Uterus (tissue), 2 donors: ENCODE measurements around the gene SLC35F1.

Source experiments
- POLR2A ChIP-seq, 2 donors: fragments of 450-650 bp; IDR thresholded peaks; one replicate each; pipeline ENCODE4 v1.6.1; 2016; ENCODE audit warnings: antibody characterized with exemption in 2 of 2, mild to moderate bottlenecking in 1 of 2, moderate library complexity in 1 of 2
- TF ChIP-seq, protein P1 (sequence below), 4 experiments: fragments of 200-600 bp in 2 of 4; fragments of 450-650 bp in 2 of 4; sonication (generic) in 2 of 4; IDR thresholded peaks; one replicate each; pipeline ENCODE4 v1.5.1; 2016 to 2019; ENCODE audit warnings: antibody characterized with exemption in 4 of 4, mild to moderate bottlenecking in 2 of 4, moderate library complexity in 1 of 4

DNA sequence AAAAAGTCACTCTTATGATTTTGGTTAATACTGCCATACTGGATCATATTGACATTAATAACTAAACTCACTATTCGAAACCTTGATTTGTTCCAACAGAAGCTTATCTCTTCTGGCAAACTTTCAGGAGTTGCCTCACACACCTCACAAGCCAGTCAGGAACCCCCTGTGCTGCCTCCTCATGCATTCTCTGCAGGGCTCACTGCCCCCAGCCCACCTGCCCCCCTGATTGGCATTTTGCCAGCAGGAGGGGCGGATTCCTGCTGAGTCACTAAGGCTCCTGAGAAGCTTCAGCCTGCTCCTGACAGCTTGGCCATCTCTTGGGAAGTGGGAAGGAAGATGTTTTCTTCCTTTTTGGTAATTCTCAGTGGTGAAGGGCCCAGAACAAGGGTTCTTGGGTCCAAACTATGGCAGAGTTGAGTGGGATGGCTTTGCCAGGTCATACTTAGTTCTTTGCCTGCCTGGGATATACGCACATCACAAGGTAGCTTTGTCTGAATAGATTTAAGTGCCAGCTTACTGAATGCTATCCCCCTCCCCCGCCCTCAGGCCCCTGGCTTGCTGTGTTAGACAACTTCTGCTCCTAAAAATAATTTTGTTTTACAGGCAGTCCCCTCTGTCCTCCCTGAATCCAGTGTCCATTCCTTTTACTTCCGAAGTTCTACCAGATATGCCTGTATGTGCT is 31.4 kb downstream of the SLC35F1 start:
- TF ChIP-seq, protein P1, sequence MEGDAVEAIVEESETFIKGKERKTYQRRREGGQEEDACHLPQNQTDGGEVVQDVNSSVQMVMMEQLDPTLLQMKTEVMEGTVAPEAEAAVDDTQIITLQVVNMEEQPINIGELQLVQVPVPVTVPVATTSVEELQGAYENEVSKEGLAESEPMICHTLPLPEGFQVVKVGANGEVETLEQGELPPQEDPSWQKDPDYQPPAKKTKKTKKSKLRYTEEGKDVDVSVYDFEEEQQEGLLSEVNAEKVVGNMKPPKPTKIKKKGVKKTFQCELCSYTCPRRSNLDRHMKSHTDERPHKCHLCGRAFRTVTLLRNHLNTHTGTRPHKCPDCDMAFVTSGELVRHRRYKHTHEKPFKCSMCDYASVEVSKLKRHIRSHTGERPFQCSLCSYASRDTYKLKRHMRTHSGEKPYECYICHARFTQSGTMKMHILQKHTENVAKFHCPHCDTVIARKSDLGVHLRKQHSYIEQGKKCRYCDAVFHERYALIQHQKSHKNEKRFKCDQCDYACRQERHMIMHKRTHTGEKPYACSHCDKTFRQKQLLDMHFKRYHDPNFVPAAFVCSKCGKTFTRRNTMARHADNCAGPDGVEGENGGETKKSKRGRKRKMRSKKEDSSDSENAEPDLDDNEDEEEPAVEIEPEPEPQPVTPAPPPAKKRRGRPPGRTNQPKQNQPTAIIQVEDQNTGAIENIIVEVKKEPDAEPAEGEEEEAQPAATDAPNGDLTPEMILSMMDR (IDR thresholded peaks at IDR 0.05), result no peak
- TF ChIP-seq POLR2A (IDR thresholded peaks at IDR 0.05), result no peak
